ENCODE measurements around the gene TMEM108. TPM values are rescaled to one million over a fixed set of nuclear protein-coding genes. Genes with fewer than 3 reads are reported as not detected.

Gene TMEM108
- total RNA-seq, 4 donors from 2014 or later: 2.6 to 9.2 (median 4.6) TPM

DNA sequence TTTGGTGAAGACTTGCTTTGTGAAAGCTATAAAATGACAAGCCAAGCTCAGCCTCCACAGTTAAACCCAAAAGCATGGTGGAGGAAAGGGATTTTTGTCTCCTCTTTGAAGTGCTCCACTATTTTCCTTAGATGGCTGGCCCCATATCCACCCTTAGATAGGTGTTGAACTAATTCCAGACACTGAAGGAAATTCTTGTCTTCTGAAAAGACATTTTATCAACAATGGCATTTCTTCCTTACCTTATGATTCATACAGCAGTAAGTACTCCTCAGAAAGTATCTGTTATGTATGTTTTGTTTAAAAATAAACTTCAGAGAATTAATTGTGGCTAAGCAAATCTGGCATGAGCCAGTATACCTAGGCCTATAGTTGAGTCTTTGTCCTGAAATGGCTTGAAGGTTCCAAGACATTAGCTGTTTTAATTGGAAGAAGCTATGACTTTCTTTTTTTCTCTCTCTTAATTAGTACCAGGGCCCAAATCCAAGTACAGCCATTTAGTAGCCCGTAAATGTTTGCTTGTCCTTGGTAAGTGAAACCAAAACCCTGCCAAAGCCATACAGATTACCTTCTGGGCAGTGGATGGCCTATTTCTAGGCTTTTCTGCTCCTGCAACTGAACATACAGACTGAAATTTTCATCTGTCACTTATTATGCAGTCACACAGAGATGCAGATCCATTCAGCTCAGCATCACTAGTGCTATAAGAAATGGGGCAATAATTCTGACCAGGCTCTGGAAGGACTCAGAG, 356.5 kb downstream of the TMEM108 start:
- 83 to 94% methylated on average over 1 of the region's 1 CpG for WGBS, 2 donors
- Histone ChIP-seq H3K9me3 (no peaks in the 10 kb centered on the region), H3K4me1 (no peaks in the 10 kb centered on the region), H3K27me3 (no peaks in the 10 kb centered on the region), H3K4me3 (replicated peaks in 1 of 3) (no peak overlapping the region), H3K36me3 (no peaks in the 10 kb centered on the region), H3K27ac (no peak overlapping the region)
- no peak for TF ChIP-seq POLR2A (IDR thresholded peaks at IDR 0.05)
- TF ChIP-seq, protein P1, sequence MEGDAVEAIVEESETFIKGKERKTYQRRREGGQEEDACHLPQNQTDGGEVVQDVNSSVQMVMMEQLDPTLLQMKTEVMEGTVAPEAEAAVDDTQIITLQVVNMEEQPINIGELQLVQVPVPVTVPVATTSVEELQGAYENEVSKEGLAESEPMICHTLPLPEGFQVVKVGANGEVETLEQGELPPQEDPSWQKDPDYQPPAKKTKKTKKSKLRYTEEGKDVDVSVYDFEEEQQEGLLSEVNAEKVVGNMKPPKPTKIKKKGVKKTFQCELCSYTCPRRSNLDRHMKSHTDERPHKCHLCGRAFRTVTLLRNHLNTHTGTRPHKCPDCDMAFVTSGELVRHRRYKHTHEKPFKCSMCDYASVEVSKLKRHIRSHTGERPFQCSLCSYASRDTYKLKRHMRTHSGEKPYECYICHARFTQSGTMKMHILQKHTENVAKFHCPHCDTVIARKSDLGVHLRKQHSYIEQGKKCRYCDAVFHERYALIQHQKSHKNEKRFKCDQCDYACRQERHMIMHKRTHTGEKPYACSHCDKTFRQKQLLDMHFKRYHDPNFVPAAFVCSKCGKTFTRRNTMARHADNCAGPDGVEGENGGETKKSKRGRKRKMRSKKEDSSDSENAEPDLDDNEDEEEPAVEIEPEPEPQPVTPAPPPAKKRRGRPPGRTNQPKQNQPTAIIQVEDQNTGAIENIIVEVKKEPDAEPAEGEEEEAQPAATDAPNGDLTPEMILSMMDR (IDR thresholded peaks at IDR 0.05): no peak
- intact Hi-C loops (cut with DNase I): no loop called here
- DNase-seq: no peak

DNA sequence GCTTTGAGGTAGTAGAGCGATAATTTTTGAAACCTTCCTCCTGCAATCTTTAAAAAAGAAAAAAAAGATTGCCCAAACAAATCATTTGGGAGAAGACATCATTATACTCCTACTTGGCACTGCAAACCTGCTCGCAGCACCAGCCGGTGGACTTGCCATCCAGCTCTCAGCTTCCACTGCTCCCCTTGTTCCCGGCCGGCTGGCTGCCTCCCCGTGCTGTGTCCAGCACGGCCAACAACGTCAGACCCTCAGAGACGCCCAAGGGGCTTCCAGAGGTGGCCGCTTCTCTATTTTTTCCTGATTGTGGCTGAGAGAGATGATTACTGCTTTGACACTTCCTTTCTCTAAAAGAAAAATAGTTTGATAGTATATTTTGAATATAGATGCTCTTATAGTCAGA, 358.7 kb downstream of the TMEM108 start:
- WGBS, 2 donors: 82 to 84% methylated on average over 10 of the region's 10 CpGs
- DNase-seq: no peak
- intact Hi-C loops (cut with DNase I): no loop called here
- Histone ChIP-seq H3K36me3 (no peaks in the 10 kb centered on the region), H3K27ac (no peak overlapping the region), H3K4me1 (no peaks in the 10 kb centered on the region), H3K4me3 (replicated peaks in 1 of 3) (no peak overlapping the region), H3K27me3 (no peaks in the 10 kb centered on the region), H3K9me3 (no peaks in the 10 kb centered on the region)
- TF ChIP-seq POLR2A (IDR thresholded peaks at IDR 0.05): no peak
- TF ChIP-seq, protein P1 (IDR thresholded peaks at IDR 0.05): no peak

DNA sequence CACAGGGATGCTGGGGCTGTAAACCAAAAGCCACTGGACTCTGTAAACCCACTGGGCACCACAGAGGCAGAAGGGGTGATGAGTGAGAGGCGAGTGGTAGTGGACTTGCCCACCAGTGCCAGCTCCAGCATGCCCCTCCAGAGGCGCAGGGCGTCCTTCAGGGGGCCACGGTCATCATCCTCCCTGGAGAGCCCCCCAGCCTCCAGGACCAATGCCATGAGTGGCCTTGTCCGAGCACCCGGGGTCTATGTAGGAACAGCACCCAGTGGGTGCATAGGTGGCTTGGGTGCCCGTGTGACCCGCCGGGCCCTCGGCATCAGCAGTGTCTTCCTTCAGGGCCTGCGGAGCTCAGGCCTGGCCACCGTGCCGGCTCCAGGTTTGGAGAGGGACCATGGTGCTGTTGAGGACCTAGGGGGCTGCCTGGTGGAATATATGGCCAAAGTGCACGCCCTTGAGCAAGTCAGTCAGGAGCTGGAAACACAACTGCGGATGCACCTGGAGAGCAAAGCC, 361.9 kb downstream of the TMEM108 start, which contains the start of gene BFSP2:
TSS of gene BFSP2 (plus strand) at position 51 of the 510 bp plus-strand sequence. CDS start at position 79, 28 bp downstream.
- H3K36me3 ChIP-seq: no peaks in the 10 kb centered on the region
- no peak for TF ChIP-seq POLR2A (IDR thresholded peaks at IDR 0.05)
- TF ChIP-seq, protein P1 (IDR thresholded peaks at IDR 0.05): no peak
- no peaks in the 10 kb centered on the region for H3K27me3 ChIP-seq
- H3K4me3 ChIP-seq (replicated peaks in 1 of 3): no peak within 1 kb of the TSS
- intact Hi-C loops (cut with DNase I): no loop called here
- no peak within 1 kb of the TSS for H3K27ac ChIP-seq
- no peak for DNase-seq
- H3K4me1 ChIP-seq: no peaks in the 10 kb centered on the region
- H3K9me3 ChIP-seq: no peaks in the 10 kb centered on the region
- 93 to 94% methylated on average over 6 to 11 of the region's 15 CpGs for WGBS, 2 donors

DNA sequence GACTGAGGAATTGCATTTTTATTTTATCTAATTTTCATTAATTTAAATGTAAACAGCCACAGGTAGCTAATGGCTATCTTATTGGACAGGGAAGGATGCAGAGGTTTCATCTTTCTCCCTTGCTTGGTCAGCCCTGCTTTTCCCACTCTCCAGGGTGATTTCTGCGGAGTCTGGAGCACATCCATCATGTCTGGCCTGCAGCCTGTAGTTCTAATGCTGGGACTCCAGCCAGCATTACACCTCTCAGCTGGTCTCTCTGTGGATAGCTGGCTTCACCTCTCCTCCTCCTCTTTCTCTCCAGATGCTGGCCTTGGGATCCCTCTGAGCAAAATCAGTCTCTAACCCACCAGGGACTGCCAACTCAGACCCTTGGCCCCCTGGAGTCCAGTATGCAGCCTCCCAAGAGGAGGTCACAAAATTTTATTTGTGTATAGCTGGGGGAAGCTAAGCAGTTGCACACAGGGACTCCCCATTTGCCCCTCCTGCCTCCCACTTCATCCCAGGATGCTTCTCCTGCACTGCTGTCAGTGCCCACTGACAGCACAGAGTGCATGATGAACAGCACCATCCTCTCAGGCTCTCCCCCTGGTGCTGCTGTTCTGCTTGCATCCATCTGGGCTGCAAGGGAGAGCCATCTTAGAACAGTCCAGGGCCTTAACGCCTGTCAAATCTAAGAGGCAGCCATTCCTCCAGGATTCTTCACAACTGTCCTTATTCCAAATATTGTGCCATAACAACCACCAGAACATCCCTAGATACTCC, 363.4 kb downstream of the TMEM108 start:
- Histone ChIP-seq H3K36me3 (no peaks in the 10 kb centered on the region), H3K9me3 (no peaks in the 10 kb centered on the region), H3K4me1 (no peaks in the 10 kb centered on the region), H3K27ac (no peak overlapping the region), H3K27me3 (no peaks in the 10 kb centered on the region), H3K4me3 (replicated peaks in 1 of 3) (no peak overlapping the region)
- TF ChIP-seq, protein P1 (IDR thresholded peaks at IDR 0.05): no peak
- no peak for TF ChIP-seq POLR2A (IDR thresholded peaks at IDR 0.05)
- WGBS, 2 donors: 49 to 59% methylated on average over 2 of the region's 2 CpGs
- DNase-seq: peak; percentile 36 to 46
- intact Hi-C loops (cut with DNase I): no loop called here

DNA sequence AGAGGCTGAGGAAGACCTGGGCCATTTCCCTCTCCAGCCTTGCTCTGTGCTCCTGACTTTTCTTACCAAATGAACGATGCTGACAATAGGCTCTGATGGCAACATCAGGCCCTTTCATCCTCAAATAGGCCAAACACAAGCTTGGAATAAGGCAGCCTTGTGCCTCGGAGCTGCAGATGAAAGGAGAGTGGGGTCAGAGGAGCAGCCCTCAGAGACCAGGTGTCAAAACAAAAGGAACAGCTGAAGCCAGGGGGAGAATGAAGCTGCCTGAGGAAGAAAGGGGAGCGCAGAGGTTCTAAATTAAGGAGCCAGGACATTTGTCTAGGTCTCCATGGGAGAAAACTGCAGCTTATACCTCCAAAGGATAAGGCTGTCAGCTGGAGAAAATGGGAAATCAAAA, 366.7 kb downstream of the TMEM108 start:
- Histone ChIP-seq H3K36me3 (no peaks in the 10 kb centered on the region), H3K9me3 (no peaks in the 10 kb centered on the region), H3K27ac (no peak overlapping the region), H3K27me3 (no peaks in the 10 kb centered on the region), H3K4me3 (replicated peaks in 1 of 3) (no peak overlapping the region), H3K4me1 (no peaks in the 10 kb centered on the region)
- TF ChIP-seq, protein P1 (IDR thresholded peaks at IDR 0.05): no peak
- no peak for TF ChIP-seq POLR2A (IDR thresholded peaks at IDR 0.05)
- 82 to 87% methylated on average over 3 of the region's 3 CpGs for WGBS, 2 donors
- intact Hi-C loops (cut with DNase I): no loop called here
- DNase-seq: no peak

Data from thyroid gland (tissue), 4 donors.